AG09309 (cell line): Measurements from ENCODE around the gene MRGPRX1.
"Not testable (repeated sequence)": the region's sequence is repeated elsewhere in the genome, so short reads cannot be mapped to it uniquely, and the experiment has no call there.

Source experiments
- DNase-seq: peaks from one replicate; pipeline ENCODE4 v3.0.0-alpha.2; 2010; ENCODE audit warnings: low read depth
- H3K4me3 ChIP-seq: 2 replicates; pipeline ENCODE4 v1.5.1; 2011; ENCODE audit warnings: mild to moderate bottlenecking, low read depth, low read length, moderate library complexity; ENCODE audit not compliant: control insufficient read depth
- CTCF ChIP-seq: IDR thresholded peaks from 2 replicates; pipeline ENCODE4 v1.5.1; 2011; ENCODE audit warnings: mild to moderate bottlenecking, low read depth, low read length, inconsistent platforms; ENCODE audit not compliant: insufficient read depth, control insufficient read depth; ENCODE audit errors: missing control alignments

Gene MRGPRX1

GRCh38 chr11:18969720-18970119, 30.5 kb upstream of the MRGPRX1 start:
- no peak for TF ChIP-seq CTCF
- no peak for DNase-seq
- H3K4me3 ChIP-seq: no peak overlapping the region

DNA sequence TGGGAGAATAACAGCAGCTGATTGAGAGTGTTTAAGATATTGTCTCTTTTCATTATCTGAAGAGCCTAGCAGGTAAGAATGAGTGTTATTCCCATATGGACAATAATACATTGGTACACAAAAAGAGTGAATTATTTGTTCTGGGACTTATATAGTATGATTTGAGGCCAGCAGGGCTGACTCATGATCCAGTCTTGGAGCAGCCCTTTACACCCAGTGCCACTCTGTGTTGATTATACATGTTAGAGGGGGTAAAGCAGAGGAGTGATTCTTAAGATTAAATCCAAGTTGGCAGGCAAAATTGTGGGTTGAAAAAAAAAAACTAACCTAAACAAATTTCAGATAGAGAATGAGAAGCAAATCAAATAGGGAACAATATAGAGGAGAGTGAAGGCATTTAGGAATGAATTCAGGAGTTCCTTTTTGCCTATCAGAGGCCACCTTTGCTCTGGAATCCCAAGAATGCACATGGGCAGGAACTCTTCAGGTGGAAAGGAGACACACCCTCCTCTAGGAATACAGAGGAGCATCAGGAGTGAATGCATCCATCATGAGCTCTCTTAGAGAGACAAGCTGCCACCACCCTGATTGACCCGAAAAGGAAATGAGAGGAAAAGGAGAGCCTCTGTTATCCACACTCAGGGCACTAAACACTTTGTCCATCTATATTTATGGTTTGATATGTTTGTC, 19.2 kb upstream of the MRGPRX1 start:
- H3K4me3 ChIP-seq: no peak overlapping the region
- DNase-seq: no peak
- no peak for TF ChIP-seq CTCF

DNA sequence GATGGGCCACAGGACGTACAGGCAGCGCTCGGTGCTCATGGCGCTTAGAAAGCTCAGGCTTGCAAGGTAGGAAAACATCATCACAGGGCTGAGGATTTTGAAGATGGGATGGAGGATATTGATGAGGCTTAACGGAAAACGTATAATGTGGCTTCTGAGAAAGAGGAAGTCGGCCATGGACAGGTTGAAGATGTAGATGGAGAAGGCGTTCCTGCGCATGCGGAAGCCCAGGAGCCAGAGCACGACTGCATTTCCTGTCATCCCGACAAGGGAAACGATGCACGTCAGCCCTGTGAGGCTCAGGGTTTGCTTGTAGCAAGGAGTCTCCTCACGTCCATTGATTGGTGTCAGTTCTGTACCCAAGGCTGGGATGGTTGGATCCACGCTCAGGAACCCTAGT, 17.4 kb upstream of the MRGPRX1 start:
- no peak for TF ChIP-seq CTCF
- DNase-seq: no peak
- no peak overlapping the region for H3K4me3 ChIP-seq

DNA sequence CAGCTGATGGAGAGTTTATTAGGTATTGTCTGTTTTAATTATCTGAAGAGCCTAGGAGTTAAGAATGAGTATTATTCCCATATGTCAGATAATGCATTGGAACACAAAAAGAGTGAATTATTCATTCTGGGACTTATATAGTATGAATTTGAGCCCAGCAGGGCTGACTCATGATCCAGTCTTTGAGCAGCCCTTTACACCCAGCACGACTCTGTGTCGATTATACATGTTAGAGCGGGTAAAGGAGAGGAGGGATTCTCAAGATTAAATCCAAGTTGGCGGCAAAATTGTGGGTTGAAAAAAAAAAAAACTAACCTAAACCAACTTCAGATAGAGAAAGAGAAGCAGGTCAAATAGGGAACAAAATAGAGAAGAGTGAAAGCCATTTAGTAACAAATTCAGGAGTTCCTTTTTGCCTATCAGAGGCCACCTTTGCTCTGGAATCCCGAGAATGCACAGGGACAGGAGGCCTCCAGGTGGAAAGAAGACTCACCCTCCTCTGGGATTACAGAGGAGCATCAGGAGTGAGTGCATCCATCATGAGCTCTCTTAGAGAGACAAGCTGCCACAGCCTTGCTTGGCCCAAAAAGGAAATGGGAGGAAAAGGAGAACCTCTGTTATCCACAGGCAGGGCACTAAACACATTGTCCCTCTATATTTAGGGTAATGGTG, 3.1 kb downstream of the MRGPRX1 start:
- DNase-seq: no peak
- no peak for TF ChIP-seq CTCF
- no peak overlapping the region for H3K4me3 ChIP-seq

DNA sequence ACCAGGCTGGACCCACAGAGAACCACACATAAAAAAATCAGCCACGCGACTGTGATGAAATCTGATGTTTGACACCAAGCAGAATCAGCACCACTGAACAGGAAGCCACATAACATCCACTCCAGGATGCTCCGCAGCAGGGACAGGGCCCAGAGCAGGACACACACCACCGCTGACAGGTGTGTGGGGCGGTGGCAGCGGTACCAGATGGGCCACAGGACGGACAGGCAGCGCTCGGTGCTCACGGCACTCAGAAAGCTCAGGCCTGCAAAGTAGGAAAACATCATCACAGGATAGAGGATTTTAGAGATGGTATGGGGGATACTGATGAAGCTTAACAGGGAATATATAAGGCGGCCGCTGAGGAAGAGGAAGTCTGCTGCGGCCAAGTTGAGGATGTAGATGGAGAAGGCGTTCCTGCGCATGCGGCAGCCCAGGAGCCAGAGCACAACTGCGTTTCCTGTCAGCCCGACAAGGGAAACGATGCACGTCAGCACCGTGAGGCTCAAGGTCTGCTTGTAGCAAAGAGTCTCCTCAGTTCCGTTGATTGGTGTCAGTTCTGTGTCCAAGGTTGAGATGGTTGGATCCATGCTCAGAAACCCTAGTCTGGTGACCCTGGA, 4.9 kb downstream of the MRGPRX1 start:
- no peak for TF ChIP-seq CTCF
- H3K4me3 ChIP-seq: no peak overlapping the region
- no peak for DNase-seq

GRCh38 chr11:18927550-18928322, 11.5 kb downstream of the MRGPRX1 start:
- TF ChIP-seq CTCF: no peak
- H3K4me3 ChIP-seq: no peak overlapping the region

DNA sequence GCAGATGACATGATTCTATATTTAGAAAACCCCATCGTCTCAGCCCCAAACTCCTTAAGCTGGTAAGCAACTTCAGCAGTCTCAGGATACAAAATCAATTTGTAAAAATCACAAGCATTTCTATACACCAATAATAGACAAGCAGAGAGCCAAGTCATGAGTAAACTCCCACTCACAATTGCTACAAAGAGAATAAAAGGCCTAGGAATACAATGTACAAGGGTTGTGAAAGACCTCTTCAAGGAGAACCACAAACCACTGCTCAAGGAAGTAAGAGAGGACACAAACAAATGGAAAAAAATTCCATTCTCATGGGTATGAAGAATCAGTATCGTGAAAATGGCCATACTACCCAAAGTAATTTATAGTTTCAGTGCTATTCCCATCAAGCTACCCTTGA, 13.8 kb downstream of the MRGPRX1 start:
- not testable (repeated sequence) for H3K4me3 ChIP-seq, DNase-seq

More at GRCh38 chr11:18927550-18928322, 11.5 kb downstream of the MRGPRX1 start:
- no peak for DNase-seq
